HG03342 (cell line): ENCODE results near the gene GREB1L.
"Not testable (repeated sequence)": the region's sequence is repeated elsewhere in the genome, so short reads cannot be mapped to it uniquely, and the experiment has no call there.

Source experiments
- ATAC-seq: cut with Tn5 transposase; IDR thresholded peaks from one replicate; pipeline ENCODE4 v1.9.1; 2021; ENCODE audit warnings: mild to moderate bottlenecking, moderate library complexity; ENCODE audit not compliant: unreplicated experiment

The GREB1L gene

GRCh38 chr18:21242141-21242779 is at the start of gene GREB1L:
TSS of gene GREB1L (plus strand) at chr18:21242232. CDS start at chr18:21383519, 141,287 bp downstream.
- no peak for ATAC-seq

DNA sequence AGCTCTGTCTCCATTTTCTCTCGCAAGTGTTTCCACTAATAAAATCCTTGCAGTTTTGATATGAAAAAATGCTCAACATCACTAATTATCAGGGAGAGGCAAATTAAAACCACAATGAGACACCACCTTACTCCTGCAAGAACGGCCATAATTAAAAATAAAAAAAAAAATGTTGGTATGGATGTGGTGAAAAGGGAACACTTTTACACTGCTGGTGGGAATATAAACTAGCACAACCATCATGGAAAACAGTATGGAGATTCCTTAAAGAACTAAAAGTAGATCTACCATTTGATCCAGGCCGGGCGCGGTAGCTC is 49.8 kb upstream of the GREB1L start:
- no peak for ATAC-seq

GRCh38 chr18:21194871-21195771 is 46.9 kb upstream of the GREB1L start:
- peak; percentile 49 for ATAC-seq

- no peak for ATAC-seq
Observed at GRCh38 chr18:21196426-21196825, 45.6 kb upstream of the GREB1L start.

DNA sequence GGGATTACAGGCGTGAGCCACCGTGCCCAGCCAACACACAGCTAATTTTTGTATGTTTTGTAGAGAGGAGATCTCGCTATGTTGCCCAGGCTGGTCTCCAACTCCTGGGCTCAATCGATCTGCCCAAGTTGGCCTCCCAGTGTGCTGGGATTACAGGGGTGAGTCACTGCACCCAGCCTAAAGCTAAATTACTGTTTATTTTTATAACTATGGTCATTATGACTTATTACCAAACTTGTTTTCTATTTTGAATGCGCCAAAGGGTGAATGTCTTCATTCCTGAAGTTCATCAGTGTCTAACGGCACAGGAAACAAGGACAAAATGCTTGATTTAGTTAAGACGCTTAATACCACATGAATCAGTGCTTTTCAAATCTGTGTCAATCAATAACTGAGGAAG is 38.9 kb upstream of the GREB1L start:
- no peak for ATAC-seq

DNA sequence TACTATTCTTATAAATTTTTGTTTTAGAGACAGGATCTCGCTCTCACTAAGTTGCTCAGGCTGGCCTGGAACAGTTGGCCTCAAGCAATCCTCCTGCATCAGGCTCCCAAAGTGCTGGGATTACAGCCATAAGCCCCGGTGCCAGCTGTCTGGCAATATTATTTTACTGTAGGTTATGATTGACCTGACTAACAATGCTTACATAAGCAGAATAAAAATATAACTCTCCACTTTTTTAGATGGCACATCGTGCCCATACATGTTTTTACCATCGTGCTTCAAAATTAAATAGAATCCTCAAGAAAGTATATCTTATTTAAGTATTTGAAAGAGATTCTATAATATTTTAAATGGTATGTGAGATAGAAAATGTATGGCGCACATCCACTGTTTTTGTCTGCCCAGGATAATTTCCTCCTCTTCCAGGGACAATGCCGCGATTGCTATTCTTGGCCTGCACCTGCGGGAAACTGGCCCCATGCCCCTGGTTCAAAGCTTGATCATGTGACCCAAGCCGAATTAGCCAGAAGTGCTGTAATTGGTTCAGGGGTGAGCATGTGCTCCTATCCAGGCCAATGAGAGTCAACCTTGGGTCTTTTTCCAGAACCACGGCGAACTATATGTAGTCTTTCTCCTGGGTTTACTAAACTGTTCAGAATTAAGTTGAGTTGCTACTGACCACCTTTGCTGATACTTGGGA is 38.3 kb upstream of the GREB1L start:
- no peak for ATAC-seq

DNA sequence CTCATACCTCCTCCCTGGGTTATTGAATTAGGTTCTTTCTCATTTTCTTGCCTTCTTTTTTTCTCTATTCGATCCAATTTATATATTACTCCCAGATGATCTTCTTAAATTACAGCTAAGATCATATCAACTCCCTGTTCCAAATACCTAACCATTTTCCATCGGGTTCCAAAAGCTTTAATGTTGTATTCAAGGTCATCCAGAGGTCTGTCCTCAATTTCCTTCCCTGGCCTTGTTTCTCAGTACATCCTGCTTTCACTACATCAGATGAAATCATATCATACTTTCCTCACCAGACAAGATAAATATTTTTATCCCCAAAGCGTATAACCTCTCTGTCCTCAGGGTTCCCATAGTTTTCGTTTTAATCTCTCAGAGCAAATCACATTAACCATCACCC is 36.3 kb upstream of the GREB1L start:
- no peak for ATAC-seq

- no peak for ATAC-seq
Observed at GRCh38 chr18:21210278-21210677, 31.8 kb upstream of the GREB1L start.

DNA sequence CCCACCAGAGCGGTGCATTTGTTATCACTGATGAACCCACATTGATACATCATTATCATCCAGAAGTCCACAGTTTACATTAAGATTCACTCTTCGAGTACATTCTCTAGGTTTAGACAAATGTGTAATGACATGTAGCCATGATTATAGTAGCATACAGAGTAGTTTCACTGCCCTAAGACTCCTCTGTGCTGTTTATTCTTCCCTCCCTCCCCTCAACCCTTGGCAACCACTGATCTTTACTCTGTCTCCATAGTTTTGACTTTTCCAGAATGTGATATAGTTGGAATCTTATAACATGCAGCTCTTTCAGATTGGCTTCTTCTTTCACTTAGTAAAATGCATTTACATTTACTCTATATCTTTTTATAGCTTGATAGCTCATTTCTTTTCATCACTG is 31.2 kb upstream of the GREB1L start:
- ATAC-seq: no peak

GRCh38 chr18:21214409-21214808 is 27.6 kb upstream of the GREB1L start:
- ATAC-seq: not testable (repeated sequence)

- ATAC-seq: no peak
Observed at GRCh38 chr18:21215490-21215889, 26.5 kb upstream of the GREB1L start.

DNA sequence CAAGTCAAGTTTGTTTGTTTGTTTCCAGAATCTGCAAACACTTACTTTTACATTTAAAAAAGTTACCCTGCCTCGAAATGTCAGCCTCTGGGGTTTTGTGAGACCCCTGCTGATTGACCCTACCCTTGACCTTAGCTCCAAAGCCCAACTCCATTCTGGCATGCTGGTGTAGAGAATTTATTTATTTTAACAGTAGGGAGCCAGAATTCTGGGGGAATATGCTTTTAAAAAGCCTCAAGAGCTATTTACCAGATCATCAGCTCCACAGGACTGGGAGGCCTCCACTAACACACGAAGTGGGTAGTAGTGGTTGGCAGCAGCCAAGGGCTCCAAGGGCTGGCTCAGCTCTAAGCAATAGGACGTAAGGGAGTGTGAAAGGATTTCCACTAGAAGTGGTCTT is 23.2 kb upstream of the GREB1L start:
- ATAC-seq: no peak

DNA sequence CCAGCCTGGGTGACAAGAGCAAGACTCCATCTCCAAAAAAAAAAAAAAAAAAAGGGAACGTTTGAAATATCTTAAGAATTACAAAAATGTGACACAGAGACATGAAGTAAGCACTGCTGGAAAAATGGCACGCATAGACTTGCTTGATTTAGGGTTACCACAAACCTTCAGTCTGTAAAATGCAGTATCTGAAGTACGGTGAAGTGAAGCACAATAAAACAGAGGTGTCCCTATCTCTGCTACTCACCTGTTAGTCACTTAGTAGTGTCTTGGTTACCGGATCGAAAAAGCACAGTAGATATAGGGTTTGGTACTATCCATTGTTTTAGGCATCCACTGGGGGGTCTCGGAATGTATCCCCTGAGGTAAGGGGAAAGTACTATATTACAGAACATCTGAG is 11.6 kb upstream of the GREB1L start:
- no peak for ATAC-seq

DNA sequence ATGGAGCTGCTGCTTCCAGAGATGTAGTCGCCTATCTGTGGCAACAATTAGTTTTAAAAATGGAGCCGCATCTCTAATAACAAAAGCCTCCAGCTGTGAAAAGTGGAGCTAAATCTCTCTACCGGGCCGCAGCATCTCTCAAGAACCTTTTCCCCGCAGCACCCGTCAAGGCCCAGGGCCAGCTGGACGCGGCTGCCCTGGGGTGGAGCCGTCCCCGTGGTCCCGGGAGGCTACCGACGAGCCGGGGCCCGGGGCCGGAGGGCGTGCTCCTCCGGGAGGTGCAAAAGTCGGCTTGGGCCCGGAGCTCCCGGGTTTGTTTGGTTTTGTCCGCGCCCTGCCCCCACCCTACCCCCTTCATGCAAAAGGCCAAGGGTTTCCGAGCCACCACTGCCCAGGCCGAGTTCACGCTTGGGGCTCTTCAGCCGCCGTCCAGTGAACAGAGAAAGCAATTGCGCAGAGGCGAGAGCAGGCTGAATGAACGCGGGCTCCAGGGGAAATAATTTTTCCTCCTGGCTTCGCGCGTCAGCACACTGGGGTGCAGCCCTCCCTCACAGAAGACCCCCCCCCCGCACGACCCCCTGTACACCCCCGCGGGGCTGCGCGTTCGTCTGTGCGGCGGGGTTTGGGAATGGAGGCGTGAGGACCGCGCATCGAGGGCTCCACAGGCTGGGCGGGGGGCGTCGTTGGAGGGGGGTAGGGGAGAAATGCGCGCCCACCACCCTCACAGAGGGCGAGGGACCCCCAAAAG is 557 bp upstream of the GREB1L start:
- no peak for ATAC-seq

GRCh38 chr18:21242780-21243401 is 859 bp downstream of the GREB1L start:
- ATAC-seq: no peak

GRCh38 chr18:21254576-21254975 is 12.5 kb downstream of the GREB1L start:
- no peak for ATAC-seq

GRCh38 chr18:21255211-21255610 is 13.2 kb downstream of the GREB1L start:
- no peak for ATAC-seq

- ATAC-seq: no peak
Observed at GRCh38 chr18:21257386-21257785, 15.4 kb downstream of the GREB1L start.

- no peak for ATAC-seq
Observed at GRCh38 chr18:21260621-21261020, 18.6 kb downstream of the GREB1L start.

- ATAC-seq: no peak
Observed at GRCh38 chr18:21261352-21261751, 19.3 kb downstream of the GREB1L start.

DNA sequence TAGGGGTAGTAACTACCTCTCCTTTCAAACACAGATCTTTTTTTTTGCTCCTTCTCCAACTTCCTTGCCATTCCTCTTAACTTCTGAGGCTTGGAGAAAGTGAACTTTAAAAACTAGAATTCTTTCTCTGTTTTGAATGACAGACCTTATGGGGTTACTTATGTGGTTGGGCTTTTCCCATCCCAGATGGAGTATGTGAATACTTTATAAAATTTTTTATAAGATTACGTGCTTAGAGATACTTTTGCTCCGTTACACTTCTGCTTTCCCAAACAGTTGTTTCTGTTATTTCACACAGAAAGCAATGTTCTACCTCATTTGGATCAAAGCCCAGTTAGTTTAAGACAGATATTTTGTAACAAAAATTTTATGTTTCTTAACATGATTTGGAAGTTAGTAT is 20.2 kb downstream of the GREB1L start:
- ATAC-seq: no peak
